Stimulated activated CD4-positive, alpha-beta T cell treated with anti-CD3 and anti-CD28 coated beads, Interleukin-1b, Interleukin-23, amount 100 ng/mL, for 24 hours (primary cell): Measurements from ENCODE around the gene ZNF8.
A peak's percentile ranks its signal among the peaks of the same experiment; 100 is the strongest.
"Not testable (repeated sequence)": the region's sequence is repeated elsewhere in the genome, so short reads cannot be mapped to it uniquely, and the experiment has no call there.

Experiments used
- DNase-seq, 4 experiments: peaks; one replicate each; pipeline ENCODE4 v3.0.0-alpha.2; 2020; ENCODE audit warnings: low read depth in 4 of 4, low spot score in 1 of 4

ZNF8 gene

DNA sequence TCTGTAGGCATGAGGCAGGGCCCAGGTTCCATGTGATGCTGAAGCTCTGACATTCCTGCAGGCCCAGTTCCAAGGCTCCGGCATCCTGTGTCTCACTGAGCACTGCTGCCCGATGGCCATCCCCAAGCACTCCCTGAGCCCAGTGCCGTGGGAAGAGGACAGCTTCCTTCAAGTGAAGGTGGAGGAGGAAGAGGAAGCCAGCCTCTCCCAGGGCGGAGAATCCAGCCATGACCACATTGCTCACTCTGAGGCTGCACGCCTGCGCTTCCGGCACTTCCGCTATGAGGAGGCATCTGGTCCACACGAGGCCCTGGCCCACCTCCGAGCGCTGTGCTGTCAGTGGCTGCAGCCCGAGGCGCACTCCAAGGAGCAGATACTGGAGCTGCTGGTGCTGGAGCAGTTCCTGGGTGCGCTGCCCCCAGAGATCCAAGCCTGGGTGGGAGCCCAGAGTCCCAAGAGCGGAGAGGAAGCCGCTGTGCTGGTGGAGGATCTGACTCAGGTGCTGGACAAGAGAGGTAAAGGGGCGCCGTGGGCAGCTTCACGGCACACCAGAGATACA, 56.0 kb downstream of the ZNF8 start:
- no peak for DNase-seq

GRCh38 chr19:58335630-58336029, 56.9 kb downstream of the ZNF8 start:
- DNase-seq: no peak

DNA sequence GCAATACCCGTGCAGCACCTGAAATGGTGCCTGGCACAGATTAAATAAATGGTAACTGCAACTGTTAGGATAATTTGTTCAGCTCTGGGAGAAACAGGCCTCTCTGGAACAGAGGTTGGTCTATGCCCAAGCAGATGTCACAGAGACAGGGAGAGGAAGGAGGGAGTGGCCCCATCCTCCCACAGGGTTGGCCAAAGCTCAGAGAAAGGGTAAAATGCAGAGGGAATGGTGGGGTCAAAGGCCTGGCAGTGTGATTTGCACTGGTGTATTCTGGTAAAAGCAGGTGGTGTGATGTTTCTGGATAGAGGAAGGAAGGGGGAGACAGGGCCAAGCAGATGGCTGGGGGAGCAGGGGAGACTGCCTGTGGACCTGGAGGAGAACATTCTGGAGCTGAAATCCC, 57.5 kb downstream of the ZNF8 start:
- no peak for DNase-seq

GRCh38 chr19:58336820-58337219, 58.1 kb downstream of the ZNF8 start:
- DNase-seq: no peak

GRCh38 chr19:58338336-58338735, 59.6 kb downstream of the ZNF8 start:
- DNase-seq: no peak

DNA sequence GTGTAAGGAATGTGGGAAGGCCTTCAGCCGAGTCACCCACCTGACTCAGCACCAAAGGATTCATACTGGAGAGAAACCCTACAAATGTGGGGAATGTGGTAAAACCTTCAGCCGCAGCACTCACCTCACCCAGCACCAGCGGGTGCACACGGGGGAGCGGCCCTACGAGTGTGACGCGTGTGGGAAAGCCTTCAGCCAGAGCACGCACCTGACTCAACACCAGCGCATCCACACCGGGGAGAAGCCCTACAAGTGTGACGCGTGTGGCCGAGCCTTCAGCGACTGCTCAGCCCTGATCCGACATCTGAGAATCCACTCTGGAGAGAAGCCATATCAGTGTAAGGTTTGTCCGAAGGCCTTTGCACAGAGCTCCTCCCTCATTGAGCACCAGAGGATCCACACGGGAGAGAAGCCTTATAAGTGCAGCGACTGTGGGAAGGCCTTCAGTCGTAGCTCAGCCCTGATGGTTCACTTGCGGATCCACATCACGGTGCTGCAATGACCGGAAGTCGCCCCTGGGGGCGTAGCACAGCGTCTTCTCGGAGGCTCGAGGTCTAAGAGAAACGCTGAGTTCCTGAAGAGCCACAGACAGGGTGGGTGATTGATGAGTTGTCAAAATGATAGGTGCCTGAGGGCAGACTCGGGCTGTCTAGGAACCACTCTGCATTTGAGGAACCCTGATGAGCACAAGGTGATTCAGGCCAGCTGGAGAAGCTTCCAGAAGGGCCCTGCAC, 60.2 kb downstream of the ZNF8 start:
- DNase-seq: no peak

- DNase-seq: no peak
Measured at GRCh38 chr19:58345558-58345957, 66.8 kb downstream of the ZNF8 start.

- peak; percentile 23 to 52 (median 44) for DNase-seq
Measured at GRCh38 chr19:58346961-58347929, 68.5 kb downstream of the ZNF8 start.

DNA sequence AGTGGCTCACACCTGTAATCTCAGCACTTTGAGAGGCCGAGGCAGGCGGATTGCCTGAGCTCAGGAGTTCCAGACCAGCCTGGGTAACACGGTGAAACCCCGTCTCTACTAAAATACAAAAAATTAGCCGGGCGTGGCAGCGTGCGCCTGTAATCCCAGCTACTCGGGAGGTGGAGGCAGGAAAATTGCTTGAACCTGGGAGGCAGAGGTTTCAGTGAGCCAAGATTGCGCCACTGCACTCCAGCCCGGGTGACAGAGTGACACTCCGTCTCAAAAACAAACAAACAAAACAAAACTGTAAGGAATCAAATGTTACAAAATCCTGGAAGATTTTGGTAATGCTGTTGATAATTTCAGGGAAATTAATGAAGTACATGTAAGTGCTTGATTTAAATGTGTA, 69.3 kb downstream of the ZNF8 start:
- DNase-seq: not testable (repeated sequence)

DNA sequence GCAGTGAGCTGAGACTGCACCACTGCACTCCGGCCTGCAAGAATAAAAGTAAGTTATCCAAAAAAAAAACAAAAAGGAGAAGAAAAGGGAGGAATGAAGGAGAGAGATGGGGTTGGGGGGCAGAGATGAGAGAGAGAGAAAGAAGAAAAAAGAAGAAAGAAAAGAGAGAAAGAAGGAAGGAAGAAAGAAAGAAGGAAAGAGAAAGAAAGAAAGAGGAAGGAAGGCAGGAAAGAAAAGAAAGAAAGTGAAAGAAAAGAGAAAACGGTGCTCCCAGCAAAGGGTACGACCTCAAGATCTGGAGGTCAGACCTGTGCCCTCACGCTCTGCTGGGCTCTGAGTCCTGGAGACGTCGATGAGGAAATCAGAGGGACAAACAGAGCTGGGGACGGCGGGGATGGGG, 70.8 kb downstream of the ZNF8 start:
- no peak for DNase-seq

- DNase-seq: no peak
Measured at GRCh38 chr19:58350001-58350861, 71.5 kb downstream of the ZNF8 start.

GRCh38 chr19:58350871-58351557, 72.3 kb downstream of the ZNF8 start:
- DNase-seq: no peak

- no peak for DNase-seq
Measured at GRCh38 chr19:58351558-58351878, 72.8 kb downstream of the ZNF8 start.

DNA sequence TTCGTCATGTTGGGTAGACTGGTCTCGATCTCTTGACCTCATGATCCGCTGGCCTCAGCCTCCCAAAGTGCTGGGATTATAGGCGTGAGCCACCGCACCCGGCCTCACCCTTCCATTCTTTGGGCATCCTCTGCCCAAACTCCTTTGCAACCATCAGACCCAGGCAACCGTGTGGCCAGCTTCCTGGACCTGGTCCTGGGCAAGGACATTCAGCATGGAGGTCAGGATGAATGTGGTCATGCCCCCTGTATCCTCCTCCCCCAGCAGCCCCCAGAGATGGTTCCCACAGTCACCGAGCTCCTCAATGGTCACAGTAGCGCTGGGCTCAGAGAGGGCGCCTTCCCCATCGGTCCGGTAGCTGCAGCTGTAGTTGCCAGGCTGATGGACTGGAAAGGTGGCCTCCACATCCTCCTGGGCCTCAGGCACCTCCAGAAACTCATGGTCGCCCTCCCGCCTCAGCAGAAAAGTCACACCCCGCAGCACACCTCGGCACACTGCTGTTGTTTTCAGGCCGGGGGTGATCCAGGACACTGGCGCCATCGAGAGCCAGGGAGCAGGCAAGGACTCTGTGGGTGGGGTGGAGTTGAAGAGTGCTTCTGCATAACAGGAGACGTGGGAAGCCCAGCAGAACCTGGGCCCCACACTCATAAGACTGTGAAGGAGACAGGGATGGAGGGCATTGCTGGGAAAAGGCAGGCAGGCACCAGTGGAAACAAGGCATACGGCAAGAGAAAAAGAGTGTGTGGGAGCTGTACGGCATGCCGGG, 73.4 kb downstream of the ZNF8 start:
- no peak for DNase-seq
